Cardiac septum (tissue), 1 donor: ENCODE data around the gene LPGAT1. TPM values are rescaled to one million over a fixed set of nuclear protein-coding genes. Genes with fewer than 3 reads are reported as not detected.
A peak's percentile ranks its signal among the peaks of the same experiment; 100 is the strongest.
"Not testable (repeated sequence)": the region's sequence is repeated elsewhere in the genome, so short reads cannot be mapped to it uniquely, and the experiment has no call there.

Source experiments
- DNase-seq: peaks from one replicate; pipeline ENCODE4 v3.0.0-alpha.2; 2020; ENCODE audit warnings: low spot score
- intact Hi-C: fragments of 100-400 bp; cut with DNase I; formaldehyde crosslinking; loops from one replicate; pipeline ENCODE4 v1.14.0; 2022
- total RNA-seq: library from RNA; stranded (reverse); fragmentation: NEBNext Ultra II Directional; extraction: Animal tissue kit (Norgen Biotek cat#: 25700); gene quantifications from one replicate; pipeline ENCODE4 v1.2.1, GENCODE V29; 2021
- donor health status: DM: no; HTN: no; CAD: no.

The LPGAT1 gene
- total RNA-seq, 1 donor from 2014 or later, result 43.4 TPM

GRCh38 chr1:211738691-211739301 lies 91.8 kb downstream of the LPGAT1 start:
- intact Hi-C loops, result no loop called here
- DNase-seq, result peak; percentile 85

- DNase-seq, result no peak
- intact Hi-C loops, result no loop called here
These were observed 92.4 kb downstream of the LPGAT1 start for GRCh38 chr1:211738096-211738690.

GRCh38 chr1:211737115-211738035 lies 93.2 kb downstream of the LPGAT1 start:
- DNase-seq, result no peak
- intact Hi-C loops, result no loop called here

- no peak for DNase-seq
- intact Hi-C loops, result no loop called here
These were observed 94.1 kb downstream of the LPGAT1 start for GRCh38 chr1:211736351-211736915.

GRCh38 chr1:211735208-211736170 lies 95.1 kb downstream of the LPGAT1 start:
- no peak for DNase-seq
- intact Hi-C loops, result no loop called here

- DNase-seq, result no peak
- intact Hi-C loops, result no loop called here
These were observed 95.8 kb downstream of the LPGAT1 start for GRCh38 chr1:211734791-211735190.

- intact Hi-C loops, result no loop called here
These were observed 96.2 kb downstream of the LPGAT1 start for GRCh38 chr1:211734359-211734758.

GRCh38 chr1:211732293-211732980 lies 98.1 kb downstream of the LPGAT1 start:
- DNase-seq, result no peak
- intact Hi-C loops, result no loop called here

More at GRCh38 chr1:211734359-211734758, 96.2 kb downstream of the LPGAT1 start:
- DNase-seq, result no peak

- no peak for DNase-seq
- intact Hi-C loops, result no loop called here
These were observed 98.9 kb downstream of the LPGAT1 start for GRCh38 chr1:211731456-211732292.

GRCh38 chr1:211730347-211730746 lies 100.2 kb downstream of the LPGAT1 start:
- DNase-seq, result no peak
- intact Hi-C loops, result no loop called here

GRCh38 chr1:211729238-211729637 lies 101.3 kb downstream of the LPGAT1 start:
- intact Hi-C loops, result no loop called here
- no peak for DNase-seq

GRCh38 chr1:211726467-211726995 lies 104.0 kb downstream of the LPGAT1 start:
- DNase-seq, result no peak
- intact Hi-C loops, result no loop called here

- intact Hi-C loops, result no loop called here
- DNase-seq, result no peak
These were observed 105.8 kb downstream of the LPGAT1 start for GRCh38 chr1:211724687-211725196.

- intact Hi-C loops, result no loop called here
- no peak for DNase-seq
These were observed 107.3 kb downstream of the LPGAT1 start for GRCh38 chr1:211723273-211723672.

GRCh38 chr1:211722277-211723175 lies 108.0 kb downstream of the LPGAT1 start:
- intact Hi-C loops, result no loop called here

GRCh38 chr1:211716555-211716954 lies 114.0 kb downstream of the LPGAT1 start:
- intact Hi-C loops, result not testable (repeated sequence)

More at GRCh38 chr1:211722277-211723175, 108.0 kb downstream of the LPGAT1 start:
- no peak for DNase-seq

More at GRCh38 chr1:211716555-211716954, 114.0 kb downstream of the LPGAT1 start:
- DNase-seq, result not testable (repeated sequence)
